ENCODE results near the gene COLGALT1. TPM values are rescaled to one million over a fixed set of nuclear protein-coding genes. Genes with fewer than 3 reads are reported as not detected.

The COLGALT1 gene
- total and polyA plus RNA-seq, 2 of the 8 experiments (the other 6 are each of a cell fraction or from before 2014, with no cell fraction given): 44.7 to 58.1 TPM

GRCh38 chr19:17553256-17553655 lies 2.2 kb upstream of the COLGALT1 start (continued):
- TF ChIP-seq POLR2AphosphoS5 (IDR thresholded peaks at IDR 0.05; ENCODE audit: low read depth, low read length): no peak
- TF ChIP-seq EGR1 (IDR thresholded peaks at IDR 0.05; ENCODE audit: borderline replicate concordance, low read depth, low read length): no peak
- no peak for TF ChIP-seq CBX5 (IDR thresholded peaks at IDR 0.05; ENCODE audit: low read depth, low read length)
- no peak for TF ChIP-seq CEBPB (IDR thresholded peaks at IDR 0.05; ENCODE audit: low read depth, low read length)
- TF ChIP-seq HDAC2 (IDR thresholded peaks at IDR 0.05; ENCODE audit: borderline replicate concordance in 1 of 2, low read depth in 2 of 2, low read length in 2 of 2): no peak
- TF ChIP-seq TEAD4 (IDR thresholded peaks at IDR 0.05; ENCODE audit: low read depth, low read length): no peak
